Measurements from ENCODE around the gene RAC3. TPM values are rescaled to one million over a fixed set of nuclear protein-coding genes. Genes with fewer than 3 reads are reported as not detected.

RAC3 gene
- polyA plus RNA-seq, 2 of the 4 experiments (the other 2 are of a cell fraction), result 9.9 to 21.0 TPM

- ChIA-PET CTCF (interaction anchor here (1.2 to 33.2 kb wide), 6 partner anchors 7 to 141 kb away, joined by 3 to 794 read pairs (median 51); partner anchors contain the start of genes CENPX, LRRC45, NOTUM and RAC3), POLR2A (no interaction called here)
- Histone ChIP-seq H3K9me3 (no peaks in the 10 kb centered on the region), H3K4me1 (0 out of 3 replicates have a peak, but pooled peaks cover 8% of the 10 kb centered on the region), H3K27ac (0 out of 6 replicates have a peak overlapping the region, but pooled peaks of 1 of the 2 experiments have one; percentile 5), H3K4me3 (no peak overlapping the region), H3K4me2 (no peak overlapping the region)
- ATAC-seq (no peak), DNase-seq (ENCODE audit: low read depth in 1 of 2, low spot score in 1 of 2) (no peak), FAIRE-seq (no peak)
- WGBS (ENCODE audit: missing lambda C conversion rate), result 92% methylated on average over 16 of the region's 16 CpGs
- TF ChIP-seq NR3C1 (IDR thresholded peaks at IDR 0.05) (no peak), KDM5A (IDR thresholded peaks at IDR 0.05) (no peak), POLR2AphosphoS2 (conservative IDR thresholded peaks at IDR 0.05; ENCODE audit: low read length) (no peak), ELK1 (IDR thresholded peaks at IDR 0.05; ENCODE audit: low read depth, low read length) (no peak), REST (IDR thresholded peaks at IDR 0.05) (no peak), CHD2 (IDR thresholded peaks at IDR 0.05; ENCODE audit: low read length, partially characterized antibody) (no peak), MAX (IDR thresholded peaks at IDR 0.05) (no peak), NPAS2 (CRISPR knock-in tag; IDR thresholded peaks at IDR 0.05; ENCODE audit: borderline replicate concordance) (no peak), EP300 (IDR thresholded peaks at IDR 0.05) (no peak), EHMT2 (IDR thresholded peaks at IDR 0.05; ENCODE audit: low read depth) (no peak), HDAC2 (IDR thresholded peaks at IDR 0.05) (no peak), RAD21 (conservative IDR thresholded peaks at IDR 0.05 in 1 of 2, IDR thresholded peaks at IDR 0.05 in 1 of 2) (no peak), ZNF302 (CRISPR knock-in tag; IDR thresholded peaks at IDR 0.05) (no peak), RNF2 (IDR thresholded peaks at IDR 0.05; ENCODE audit: borderline replicate concordance, low read depth) (no peak), ZSCAN20 (CRISPR knock-in tag; IDR thresholded peaks at IDR 0.05) (no peak), MAZ (IDR thresholded peaks at IDR 0.05; ENCODE audit: borderline replicate concordance, low read depth, low read length) (no peak), HOXB13 (CRISPR knock-in tag; IDR thresholded peaks at IDR 0.05; ENCODE audit: low read depth) (no peak), ESRRA (IDR thresholded peaks at IDR 0.05; ENCODE audit: borderline replicate concordance, low read length) (no peak)
Measured at GRCh38 chr17:82013772-82014321, 17.6 kb upstream of the RAC3 start.

- Histone ChIP-seq H3K27ac (no peak overlapping the region), H3K4me3 (no peak overlapping the region), H3K4me2 (no peak overlapping the region), H3K4me1 (peaks cover 8% of the 10 kb centered on the region; the same call in 1 of the 3 replicates), H3K9me3 (no peaks in the 10 kb centered on the region)
- FAIRE-seq (no peak), DNase-seq (ENCODE audit: low read depth in 1 of 2, low spot score in 1 of 2) (no peak), ATAC-seq (peak in 1 of 2 experiments; percentile 4; a peak in 2 of 6 replicates)
- CTCF ChIA-PET, result interaction anchor here (1.2 to 33.2 kb wide), 5 partner anchors 10 to 141 kb away, joined by 3 to 794 read pairs (median 8); partner anchors contain the start of genes NOTUM and RAC3
- WGBS (ENCODE audit: missing lambda C conversion rate), result 75% methylated on average over 14 of the region's 23 CpGs
- no peak for TF ChIP-seq NR3C1 (IDR thresholded peaks at IDR 0.05)
- no peak for TF ChIP-seq ELK1 (IDR thresholded peaks at IDR 0.05; ENCODE audit: low read depth, low read length)
- no peak for TF ChIP-seq ZFP36 (IDR thresholded peaks at IDR 0.05; ENCODE audit: borderline replicate concordance, partially characterized antibody)
- TF ChIP-seq RARB (CRISPR knock-in tag; IDR thresholded peaks at IDR 0.05), result no peak
- TF ChIP-seq JUNB (IDR thresholded peaks at IDR 0.05), result no peak
- no peak for TF ChIP-seq CTCF (IDR thresholded peaks at IDR 0.05)
- no peak for TF ChIP-seq MYC (IDR thresholded peaks at IDR 0.05; ENCODE audit: borderline replicate concordance, low read length)
- no peak for TF ChIP-seq ZSCAN20 (CRISPR knock-in tag; IDR thresholded peaks at IDR 0.05)
- POLR2A ChIA-PET, result no interaction called here
Measured at GRCh38 chr17:82014432-82014831, 17.0 kb upstream of the RAC3 start.

Measured in A549 (cell line).